H1 (cell line): ENCODE data around the gene YBX2. TPM values are rescaled to one million over a fixed set of nuclear protein-coding genes. Genes with fewer than 3 reads are reported as not detected.

Source experiments
- CTCF ChIA-PET: fragments of 300-600 bp; sonication (Branson Sonifier 250); formaldehyde crosslinking; loops from one replicate; lab custom pipeline; 2021; ENCODE audit not compliant: partially characterized antibody; lab: Charles Lee
- POLR2A ChIA-PET: fragments of 300-600 bp; sonication (Branson Sonifier 250); formaldehyde crosslinking; loops from one replicate; lab custom pipeline; 2021; ENCODE audit warnings: inconsistent platforms; ENCODE audit not compliant: partially characterized antibody; lab: Charles Lee
- DNase-seq, 2 experiments: peaks; one replicate each; pipeline versions ENCODE4 v3.0.0 to v3.0.0-alpha.2; 2010 to 2022; ENCODE audit warnings: low spot score in 2 of 2, low read depth in 1 of 2, mixed read lengths in 1 of 2
- FAIRE-seq: peaks from 2 replicates; lab custom pipeline; 2011; peaks lifted over from hg19 to GRCh38; lab: Jason Lieb, UNC
- H2AFZ ChIP-seq: 2 replicates; pipeline ENCODE4 v1.8.1; 2012; ENCODE audit warnings: low read length, inconsistent platforms
- H2AK5ac ChIP-seq: 2 replicates; pipeline ENCODE4 v1.6.1; 2013; ENCODE audit warnings: low read depth, low read length
- H2BK120ac ChIP-seq: replicated peaks from 2 replicates; pipeline ENCODE3; 2013; ENCODE audit warnings: low read depth, low read length, inconsistent platforms
- H2BK12ac ChIP-seq: 2 replicates; pipeline ENCODE4 v1.6.1; 2013; ENCODE audit warnings: low read depth, low read length
- H2BK15ac ChIP-seq: 2 replicates; pipeline ENCODE4 v1.6.1; 2013; ENCODE audit warnings: low read length
- H2BK20ac ChIP-seq: 2 replicates; pipeline ENCODE4 v1.6.1; 2013; ENCODE audit warnings: low read length
- H2BK5ac ChIP-seq: 2 replicates; pipeline ENCODE4 v1.6.1; 2013; ENCODE audit warnings: low read depth, low read length
- H3K14ac ChIP-seq: 2 replicates; pipeline ENCODE4 v1.6.1; 2013; ENCODE audit warnings: inconsistent platforms; ENCODE audit not compliant: insufficient read length
- H3K18ac ChIP-seq: 2 replicates; pipeline ENCODE4 v1.6.1; 2013; ENCODE audit warnings: low read length; ENCODE audit errors: extremely low read depth
- H3K23ac ChIP-seq: 2 replicates; pipeline ENCODE4 v1.6.1; 2013; ENCODE audit warnings: inconsistent platforms; ENCODE audit not compliant: insufficient read length
- H3K23me2 ChIP-seq: 2 replicates; pipeline ENCODE4 v1.6.1; 2013; ENCODE audit warnings: low read depth, low read length
- H3K27ac ChIP-seq: 2 replicates; pipeline ENCODE4 v1.6.1; 2011; ENCODE audit warnings: low read depth, low read length, inconsistent platforms
- H3K27me3 ChIP-seq, 4 experiments: replicated peaks in 1 of 4; 1 replicate in 1 of 4; 2 replicates in 3 of 4; pipeline versions ENCODE4 v1.6.1 to v1.8.1; 2011 to 2013; ENCODE audit warnings: low read length in 3 of 4, mild to moderate bottlenecking in 3 of 4, inconsistent platforms in 2 of 4, mixed read lengths in 2 of 4, moderate library complexity in 1 of 4; ENCODE audit not compliant: control insufficient read depth in 3 of 4, insufficient read depth in 3 of 4; ENCODE audit errors: extremely low read depth in 1 of 4
- H3K36me3 ChIP-seq, 4 experiments: 2 replicates each; pipeline versions ENCODE4 v1.6.1 to v1.8.1; 2011 to 2013; ENCODE audit warnings: mild to moderate bottlenecking in 4 of 4, low read length in 3 of 4, moderate library complexity in 2 of 4, control low read depth in 1 of 4, inconsistent platforms in 1 of 4; ENCODE audit not compliant: insufficient read depth in 4 of 4, control insufficient read depth in 2 of 4
- H3K4ac ChIP-seq: replicated peaks from 2 replicates; pipeline ENCODE3; 2013; ENCODE audit warnings: low read length, low read depth, mixed read lengths, inconsistent platforms; ENCODE audit not compliant: insufficient read length
- H3K4me1 ChIP-seq, 4 experiments: replicated peaks in 1 of 4; 1 replicate in 1 of 4; 2 replicates in 3 of 4; pipeline versions ENCODE4 v1.6.1 to v1.8.1; 2011 to 2013; ENCODE audit warnings: low read length in 3 of 4, inconsistent platforms in 2 of 4, mixed read lengths in 1 of 4; ENCODE audit not compliant: insufficient read depth in 4 of 4, control insufficient read depth in 3 of 4
- H3K4me2 ChIP-seq, 2 experiments: 2 replicates each; pipeline versions ENCODE4 v1.6.1 to v1.8.1; 2011 to 2013; ENCODE audit warnings: low read depth in 2 of 2, low read length in 2 of 2, control low read depth in 1 of 2, inconsistent platforms in 1 of 2, mild to moderate bottlenecking in 1 of 2; ENCODE audit not compliant: insufficient read depth in 1 of 2
- H3K4me3 ChIP-seq, 4 experiments: fragments of 200-600, 300-600 bp in 1 of 4; sonication (generic), shearing (Covaris generic), sonication (Bioruptor Twin) in 1 of 4; 2 replicates each; pipeline versions ENCODE4 v1.5.1 to v1.8.1; 2011 to 2016; ENCODE audit warnings: low read length in 4 of 4, low read depth in 3 of 4, control low read depth in 2 of 4, inconsistent platforms in 2 of 4, mild to moderate bottlenecking in 2 of 4, mixed read lengths in 1 of 4, moderate library complexity in 1 of 4; ENCODE audit not compliant: insufficient read depth in 2 of 4; ENCODE audit errors: extremely low read depth in 1 of 4
- H3K56ac ChIP-seq: replicated peaks from 2 replicates; pipeline ENCODE3; 2013; ENCODE audit warnings: low read depth, mild to moderate bottlenecking, mixed read lengths, low read length, inconsistent platforms; ENCODE audit not compliant: insufficient read length
- H3K79me1 ChIP-seq: 2 replicates; pipeline ENCODE4 v1.6.1; 2013; ENCODE audit warnings: low read depth, low read length, control low read depth
- H3K79me2 ChIP-seq, 2 experiments: 2 replicates each; pipeline versions ENCODE4 v1.6.1 to v1.8.1; 2012 to 2013; ENCODE audit warnings: low read length in 2 of 2, mild to moderate bottlenecking in 2 of 2, inconsistent platforms in 1 of 2; ENCODE audit not compliant: insufficient read depth in 2 of 2, control insufficient read depth in 1 of 2
- H3K9ac ChIP-seq, 4 experiments: replicated peaks in 1 of 4; 1 replicate in 1 of 4; 2 replicates in 3 of 4; pipeline versions ENCODE4 v1.6.1 to v1.8.1; 2011 to 2013; ENCODE audit warnings: low read depth in 3 of 4, low read length in 3 of 4, control low read depth in 2 of 4, mild to moderate bottlenecking in 2 of 4, moderate library complexity in 2 of 4, inconsistent platforms in 1 of 4; ENCODE audit errors: extremely low read depth in 1 of 4
- H3K9me3 ChIP-seq, 2 experiments: 2 replicates each; pipeline versions ENCODE4 v1.6.1 to v1.8.1; 2012 to 2013; ENCODE audit warnings: mild to moderate bottlenecking in 2 of 2, moderate library complexity in 2 of 2, control low read depth in 1 of 2, inconsistent platforms in 1 of 2, low read depth in 1 of 2, low read length in 1 of 2, mixed read lengths in 1 of 2; ENCODE audit not compliant: insufficient read depth in 2 of 2
- H4K20me1 ChIP-seq, 2 experiments: replicated peaks in 1 of 2; 2 replicates each; pipeline versions ENCODE3 to v1.8.1; 2011 to 2013; ENCODE audit warnings: inconsistent platforms in 2 of 2, low read length in 2 of 2, mild to moderate bottlenecking in 1 of 2; ENCODE audit not compliant: insufficient read depth in 2 of 2, control insufficient read depth in 1 of 2
- H4K5ac ChIP-seq: 2 replicates; pipeline ENCODE4 v1.6.1; 2013; ENCODE audit warnings: low read length, low read depth, mixed read lengths, inconsistent platforms; ENCODE audit not compliant: insufficient read length
- H4K8ac ChIP-seq: 2 replicates; pipeline ENCODE4 v1.8.0; 2013; ENCODE audit warnings: mild to moderate bottlenecking, moderate library complexity, low read length, inconsistent platforms; ENCODE audit not compliant: insufficient read depth; ENCODE audit errors: extremely low read depth
- H4K91ac ChIP-seq: replicated peaks from 2 replicates; pipeline ENCODE3; 2013; ENCODE audit warnings: low read length, mixed read lengths, inconsistent platforms; ENCODE audit not compliant: insufficient read length
- EZH2 ChIP-seq: fragments of 200-600 bp; sonication (generic); IDR thresholded peaks from 2 replicates; pipeline ENCODE4 v1.7.1; 2012; ENCODE audit warnings: low read depth, mild to moderate bottlenecking, moderate library complexity, low read length, inconsistent platforms; ENCODE audit not compliant: severe bottlenecking
- RAD21 ChIP-seq, 2 experiments: IDR thresholded peaks in 1 of 2; conservative IDR thresholded peaks in 1 of 2; 2 replicates each; pipeline ENCODE4 v1.6.1; 2011; ENCODE audit warnings: low read depth in 2 of 2, low read length in 2 of 2, improper control_type of control experiment in 1 of 2, inconsistent platforms in 1 of 2, mild to moderate bottlenecking in 1 of 2, moderate library complexity in 1 of 2
- WGBS, 2 experiments: shearing (Covaris generic) in 1 of 2; methylation state at CpG; one replicate each; pipeline versions ENCODE4 v1.1.6 to v1.1.7; 2013 to 2015; ENCODE audit warnings: low lambda C conversion rate in 2 of 2, mixed read lengths in 2 of 2, inconsistent platforms in 1 of 2, low coverage in 1 of 2, missing lambda C conversion rate in 1 of 2; ENCODE audit not compliant: insufficient replicate concordance in 2 of 2, insufficient coverage in 1 of 2, insufficient read length in 1 of 2; ENCODE audit errors: extremely low coverage in 1 of 2, missing lambda C conversion rate in 1 of 2; 5-methylcytosine and 5-hydroxymethylcytosine counted together
- polyA plus RNA-seq, 7 experiments: library from polyadenylated mRNA; depleted of rRNA in 3 of 7; stranded (reverse) in 5 of 7; unstranded in 2 of 7; fragments of >200 nt in 5 of 7; fragments of 200-250 nt in 2 of 7; gene quantifications; 1 replicate in 5 of 7; 2 replicates in 1 of 7; 4 replicates in 1 of 7; pipeline versions ENCODE4 v1.2.1 to v1.2.3, GENCODE V29; 2011 to 2013; ENCODE audit warnings: missing spikeins in 2 of 7, mixed read lengths in 2 of 7
- total RNA-seq: library from RNA; stranded (reverse); fragmentation: NEBNext Ultra II Directional; extraction: Animal tissue kit (Norgen Biotek cat#: 25700); gene quantifications from 2 replicates; pipeline ENCODE4 v1.2.1, GENCODE V29; 2021

The YBX2 gene
- total and polyA plus RNA-seq, 2 of the 8 experiments (the other 6 are each of a cell fraction or from before 2014, with no cell fraction given): 19.2 to 30.5 TPM

- H4K91ac ChIP-seq: no peak overlapping the region
- H3K14ac ChIP-seq: no peak overlapping the region
- WGBS, 2 experiments: 88% methylated on average over 11 of the region's 11 CpGs; no CpG with 5 or more reads in 1 of the 2 experiments
- H2BK12ac ChIP-seq: no peak overlapping the region
- DNase-seq (no peak), FAIRE-seq (no peak)
- ChIA-PET CTCF (interaction anchor here (0.7 to 5.7 kb wide), 5 partner anchors 9 to 69 kb away, joined by 3 to 46 read pairs (median 5); partner anchors contain the start of gene SLC2A4), POLR2A (interaction anchor here (2.0 to 6.7 kb wide), 5 partner anchors 10 to 39 kb away, joined by 6 to 94 read pairs (median 33); partner anchors contain the start of genes CLDN7, CTDNEP1, ELP5 and GPS2)
- H2BK5ac ChIP-seq: no peak overlapping the region
- H3K27ac ChIP-seq: no peak overlapping the region
- H3K79me1 ChIP-seq: peaks cover 2% of the 10 kb centered on the region; the same call in 1 of the 2 replicates
- H2BK20ac ChIP-seq: no peak overlapping the region
- no peak overlapping the region for H3K4me3 ChIP-seq
- H3K18ac ChIP-seq: no peak overlapping the region
- H3K27me3 ChIP-seq: peaks cover 2 to 5% (median 3%) of the 10 kb centered on the region in 4 experiments
- no peaks in the 10 kb centered on the region for H3K79me2 ChIP-seq
- no peak overlapping the region for H3K4ac ChIP-seq
- no peak overlapping the region for H4K8ac ChIP-seq
- no peak overlapping the region for H3K23ac ChIP-seq
- no peak overlapping the region for H3K4me2 ChIP-seq
- no peak overlapping the region for H2BK120ac ChIP-seq
- no peak overlapping the region for H2AFZ ChIP-seq
- H3K36me3 ChIP-seq: peaks cover 0 to 6% (median 0%) of the 10 kb centered on the region in 4 experiments; a peak in 1 of 8 replicates
- H3K56ac ChIP-seq: no peak overlapping the region
- no peak for TF ChIP-seq EZH2
- no peak for TF ChIP-seq RAD21 (IDR thresholded peaks at IDR 0.05 in 1 of 2, conservative IDR thresholded peaks at IDR 0.05 in 1 of 2; ENCODE audit: low read depth in 2 of 2, low read length in 2 of 2)
- peaks cover 2% of the 10 kb centered on the region; the same call in 1 of the 2 replicates for H3K23me2 ChIP-seq
- H3K4me1 ChIP-seq: peaks cover 0 to 11% (median 7%) of the 10 kb centered on the region in 4 experiments; a peak in 6 of 7 replicates
- no peak overlapping the region for H2AK5ac ChIP-seq
- H4K5ac ChIP-seq: no peak overlapping the region
- H3K9me3 ChIP-seq: no peaks in the 10 kb centered on the region; a peak in 1 of 4 replicates
- H3K9ac ChIP-seq: no peak overlapping the region
- peaks cover 0 to 9% of the 10 kb centered on the region in 2 experiments for H4K20me1 ChIP-seq
- no peak overlapping the region for H2BK15ac ChIP-seq
Observed at GRCh38 chr17:7290685-7291084, 3.8 kb downstream of the YBX2 start.
